Left ventricle myocardium inferior (tissue), 1 donor: ENCODE measurements around the gene SLC22A23. TPM values are rescaled to one million over a fixed set of nuclear protein-coding genes. Genes with fewer than 3 reads are reported as not detected.

ENCODE experiments used
- DNase-seq: peaks from one replicate; pipeline ENCODE4 v3.0.0-alpha.2; 2020
- H3K27ac ChIP-seq: fragments of 200-600 bp; replicated peaks from 2 replicates; pipeline ENCODE4 v1.8.0; 2021
- H3K27me3 ChIP-seq: fragments of 200-600 bp; 2 replicates; pipeline ENCODE4 v1.8.0; 2021; ENCODE audit warnings: low read depth
- H3K36me3 ChIP-seq: fragments of 200-600 bp; 2 replicates; pipeline ENCODE4 v1.8.0; 2021
- H3K4me1 ChIP-seq: fragments of 200-600 bp; 2 replicates; pipeline ENCODE4 v1.8.0; 2021
- H3K4me3 ChIP-seq: fragments of 200-600 bp; 2 replicates; pipeline ENCODE4 v1.8.0; 2021; ENCODE audit warnings: mild to moderate bottlenecking, moderate library complexity
- H3K9me3 ChIP-seq: fragments of 200-600 bp; replicated peaks from 2 replicates; pipeline ENCODE4 v1.8.0; 2021
- CTCF ChIP-seq: fragments of 200-600 bp; IDR thresholded peaks from 2 replicates; pipeline ENCODE4 v1.8.0; 2021; ENCODE audit warnings: antibody characterized with exemption, mild to moderate bottlenecking, borderline replicate concordance
- intact Hi-C: fragments of 100-400 bp; cut with micrococcal nuclease; formaldehyde crosslinking; loops from one replicate; pipeline ENCODE4 v1.11.0; 2022
- long read RNA-seq: library from polyadenylated mRNA; unstranded; transcript quantifications from one replicate; pipeline ENCODE4 v2.0.0, GENCODE V29; 2021
- total RNA-seq: library from RNA; stranded (reverse); fragmentation: NEBNext Ultra II Directional; extraction: Animal tissue kit (Norgen Biotek cat#: 25700); gene quantifications from one replicate; pipeline ENCODE4 v1.2.1, GENCODE V29; 2021
- donor health status: DM: no; HTN: yes; CAD: no; lungs with severe emphysema.

SLC22A23 gene
- 7.0 TPM for total RNA-seq
- long read RNA-seq, full-length matches to known transcripts = 2 of 40 reads
- long read RNA-seq, partial matches to known transcripts = 1 of 40 reads
- long read RNA-seq, other reads (novel, unspliced or antisense) = 37 of 40 reads

- intact Hi-C loops = no loop called here
- Histone ChIP-seq H3K27ac (peak within 1 kb of the TSS; percentile 74), H3K4me1 (peaks cover 39% of the 10 kb centered on the region), H3K4me3 (peak within 1 kb of the TSS; percentile 80), H3K9me3 (no peaks in the 10 kb centered on the region), H3K27me3 (peaks cover 38% of the 10 kb centered on the region), H3K36me3 (no peaks in the 10 kb centered on the region)
- DNase-seq = peak; percentile 65
- TF ChIP-seq CTCF = peak; percentile 76
Observed at GRCh38 chr6:3456898-3457709, at the start of gene SLC22A23. TSS of gene SLC22A23 (minus strand) at chr6:3457050. CDS start at chr6:3456559, 491 bp downstream.

- no peak for DNase-seq
- Histone ChIP-seq H3K4me1 (no peaks in the 10 kb centered on the region), H3K9me3 (no peaks in the 10 kb centered on the region), H3K4me3 (no peak overlapping the region), H3K27ac (no peak overlapping the region), H3K36me3 (no peaks in the 10 kb centered on the region), H3K27me3 (peaks cover 30% of the 10 kb centered on the region)
- TF ChIP-seq CTCF = no peak
- intact Hi-C loops = no loop called here
Observed at GRCh38 chr6:3506200-3506599, 49.4 kb upstream of the SLC22A23 start.

GRCh38 chr6:3504938-3505805, 48.3 kb upstream of the SLC22A23 start:
- DNase-seq = no peak
- Histone ChIP-seq H3K4me3 (no peak overlapping the region), H3K4me1 (no peaks in the 10 kb centered on the region), H3K27ac (no peak overlapping the region), H3K27me3 (peaks cover 26% of the 10 kb centered on the region), H3K36me3 (no peaks in the 10 kb centered on the region), H3K9me3 (no peaks in the 10 kb centered on the region)
- intact Hi-C loops = no loop called here
- no peak for TF ChIP-seq CTCF

- TF ChIP-seq CTCF = no peak
- no peaks in the 10 kb centered on the region for H3K9me3 ChIP-seq
- H3K27me3 ChIP-seq = peaks cover 25% of the 10 kb centered on the region
- intact Hi-C loops = no loop called here
- DNase-seq = no peak
- H3K4me1 ChIP-seq = no peaks in the 10 kb centered on the region
- H3K4me3 ChIP-seq = no peak overlapping the region
- H3K27ac ChIP-seq = no peak overlapping the region
- no peaks in the 10 kb centered on the region for H3K36me3 ChIP-seq
Observed at GRCh38 chr6:3504354-3504753, 47.5 kb upstream of the SLC22A23 start.

GRCh38 chr6:3501826-3502500, 45.1 kb upstream of the SLC22A23 start:
- H3K36me3 ChIP-seq = no peaks in the 10 kb centered on the region
- peaks cover 22% of the 10 kb centered on the region for H3K27me3 ChIP-seq
- intact Hi-C loops = no loop called here
- no peak overlapping the region for H3K4me3 ChIP-seq
- H3K27ac ChIP-seq = no peak overlapping the region
- no peaks in the 10 kb centered on the region for H3K9me3 ChIP-seq
- no peaks in the 10 kb centered on the region for H3K4me1 ChIP-seq
- TF ChIP-seq CTCF = no peak
- DNase-seq = no peak
